Activated CD4-positive, alpha-beta T cell treated with anti-CD3 and anti-CD28 coated beads for 4 hours (primary cell): Measurements from ENCODE around the gene ABCC4.

Source experiments
- DNase-seq, 2 donors: peaks; one replicate each; pipeline ENCODE4 v3.0.0-alpha.2; 2020

ABCC4 gene

GRCh38 chr13:95258098-95258497 is 43.2 kb downstream of the ABCC4 start:
- no peak for DNase-seq

GRCh38 chr13:95256091-95256490 is 45.2 kb downstream of the ABCC4 start:
- no peak for DNase-seq

- DNase-seq: no peak
Measured at GRCh38 chr13:95255072-95255732, 46.0 kb downstream of the ABCC4 start.

GRCh38 chr13:95254339-95254738 is 46.9 kb downstream of the ABCC4 start:
- no peak for DNase-seq

- DNase-seq: no peak
Measured at GRCh38 chr13:95253033-95253432, 48.2 kb downstream of the ABCC4 start.

GRCh38 chr13:95251641-95252040 is 49.6 kb downstream of the ABCC4 start:
- DNase-seq: no peak

- DNase-seq: no peak
Measured at GRCh38 chr13:95250961-95251360, 50.3 kb downstream of the ABCC4 start.

GRCh38 chr13:95248953-95249352 is 52.3 kb downstream of the ABCC4 start:
- DNase-seq: no peak

GRCh38 chr13:95247852-95248251 is 53.4 kb downstream of the ABCC4 start:
- DNase-seq: no peak

GRCh38 chr13:95247171-95247570 is 54.1 kb downstream of the ABCC4 start:
- DNase-seq: no peak

- DNase-seq: no peak
Measured at GRCh38 chr13:95246292-95247082, 54.8 kb downstream of the ABCC4 start.

- no peak for DNase-seq
Measured at GRCh38 chr13:95245071-95245470, 56.2 kb downstream of the ABCC4 start.

GRCh38 chr13:95243207-95243606 is 58.0 kb downstream of the ABCC4 start:
- DNase-seq: no peak

- DNase-seq: no peak
Measured at GRCh38 chr13:95241321-95241720, 59.9 kb downstream of the ABCC4 start.

- no peak for DNase-seq
Measured at GRCh38 chr13:95239283-95239682, 62.0 kb downstream of the ABCC4 start.

GRCh38 chr13:95237310-95237870 is 63.9 kb downstream of the ABCC4 start:
- DNase-seq: no peak

GRCh38 chr13:95236774-95237173 is 64.5 kb downstream of the ABCC4 start:
- no peak for DNase-seq

- DNase-seq: no peak
Measured at GRCh38 chr13:95235974-95236373, 65.3 kb downstream of the ABCC4 start.

GRCh38 chr13:95235199-95235756 is 66.0 kb downstream of the ABCC4 start:
- DNase-seq: no peak

- DNase-seq: no peak
Measured at GRCh38 chr13:95234242-95234641, 67.0 kb downstream of the ABCC4 start.

GRCh38 chr13:95233026-95233635 is 68.1 kb downstream of the ABCC4 start:
- no peak for DNase-seq

GRCh38 chr13:95231393-95231792 is 69.9 kb downstream of the ABCC4 start:
- DNase-seq: no peak

GRCh38 chr13:95229855-95230254 is 71.4 kb downstream of the ABCC4 start:
- no peak for DNase-seq
